Small intestine (tissue), 7 donors: ENCODE measurements around the gene HRH3. TPM values are rescaled to one million over a fixed set of nuclear protein-coding genes. Genes with fewer than 3 reads are reported as not detected.

ENCODE experiments used
- DNase-seq, 2 donors: peaks; one replicate each; pipeline versions ENCODE4 v3.0.0 to v3.0.0-alpha.2; 2013
- FAIRE-seq: peaks from 2 replicates; lab custom pipeline; 2012; peaks lifted over from hg19 to GRCh38; lab: Jason Lieb, UNC
- H3K27ac ChIP-seq, 3 donors: one replicate each; pipeline ENCODE4 v1.5.1; 2013; ENCODE audit warnings: low read length in 2 of 3, mild to moderate bottlenecking in 2 of 3, control low read depth in 1 of 3, inconsistent platforms in 1 of 3, low read depth in 1 of 3, moderate library complexity in 1 of 3
- H3K27me3 ChIP-seq, 3 donors: one replicate each; pipeline ENCODE4 v1.6.1; 2013; ENCODE audit warnings: low read length in 3 of 3, inconsistent platforms in 1 of 3; ENCODE audit not compliant: control insufficient read depth in 3 of 3, insufficient read depth in 3 of 3
- H3K36me3 ChIP-seq, 3 donors: one replicate each; pipeline ENCODE4 v1.6.1; 2013; ENCODE audit warnings: low read length in 3 of 3, inconsistent platforms in 1 of 3, low read depth in 1 of 3, mild to moderate bottlenecking in 1 of 3, moderate library complexity in 1 of 3; ENCODE audit not compliant: control insufficient read depth in 3 of 3, insufficient read depth in 2 of 3
- H3K4me1 ChIP-seq, 3 donors: one replicate each; pipeline ENCODE4 v1.6.1; 2013; ENCODE audit warnings: low read length in 2 of 3, inconsistent platforms in 1 of 3, low read depth in 1 of 3, mild to moderate bottlenecking in 1 of 3, moderate library complexity in 1 of 3; ENCODE audit not compliant: control insufficient read depth in 3 of 3, insufficient read depth in 2 of 3
- H3K4me3 ChIP-seq, 3 donors: one replicate each; pipeline ENCODE4 v1.5.1; 2013; ENCODE audit warnings: low read length in 3 of 3, control low read depth in 1 of 3, inconsistent platforms in 1 of 3, low read depth in 1 of 3, mild to moderate bottlenecking in 1 of 3, moderate library complexity in 1 of 3
- H3K9me3 ChIP-seq, 2 donors: one replicate each; pipeline ENCODE4 v1.6.1; 2013; ENCODE audit warnings: low read depth in 1 of 2, low read length in 1 of 2; ENCODE audit not compliant: control insufficient read depth in 2 of 2, insufficient read depth in 1 of 2
- WGBS, 3 donors: extraction: QIAGEN DNeasy Blood & Tissue Kit; methylation state at CpG; one replicate each; pipeline ENCODE4 v1.1.7; 2013; 5-methylcytosine and 5-hydroxymethylcytosine counted together
- polyA plus RNA-seq, 4 donors: library from polyadenylated mRNA; stranded (reverse) in 3 of 4; unstranded in 1 of 4; fragments of 200-250 nt in 3 of 4; fragments of 120-200 nt in 1 of 4; gene quantifications; one replicate each; pipeline versions ENCODE4 v1.2.1 to v1.2.3, GENCODE V29; 2013
- donor health status: healthy with polysubstance abuse.
- donor health status: control.
- donor health status: control.
- donor health status: Bipolar disorder and iron deficiency.
- donor health status: healthy.

The HRH3 gene
- polyA plus RNA-seq, 4 donors: 0.06 to 0.31 TPM; not detected in 2

DNA sequence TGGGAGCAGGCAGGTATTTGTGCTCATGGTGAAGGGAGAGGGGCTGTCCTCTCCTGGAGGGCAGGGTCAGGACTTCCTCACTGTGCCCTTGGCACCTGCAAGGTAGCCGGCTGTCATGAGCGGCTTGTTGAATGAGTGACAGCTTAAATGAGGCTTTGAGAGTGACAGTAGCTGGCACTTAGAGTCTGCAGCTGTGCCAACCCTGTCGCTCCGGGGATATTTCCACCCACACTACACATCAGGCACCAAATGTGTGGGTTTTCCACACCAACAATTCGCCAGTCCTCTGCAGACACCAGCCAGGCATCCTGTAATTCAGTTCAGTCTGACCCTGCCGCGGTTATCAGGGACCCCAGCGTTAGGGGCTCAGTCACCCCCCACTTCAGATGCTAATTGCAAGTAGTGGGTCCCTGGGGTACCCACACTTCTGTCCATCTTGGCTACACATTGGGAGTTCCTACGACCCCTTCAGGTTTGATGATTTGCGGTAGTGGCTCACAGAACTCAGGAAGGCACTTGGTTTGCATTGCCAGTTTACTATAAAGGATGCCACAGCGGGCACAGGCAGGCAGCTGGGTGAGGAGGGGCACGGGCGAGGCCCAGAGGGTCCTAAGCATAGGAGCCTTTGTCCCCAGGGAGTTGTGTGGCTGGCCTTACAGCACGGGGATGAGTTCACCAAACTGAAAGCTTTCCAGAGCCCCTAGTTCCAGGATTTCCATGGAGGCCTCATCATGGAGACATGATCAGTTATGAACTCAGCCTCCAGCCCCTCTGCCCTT is 28.1 kb downstream of the HRH3 start:
- H3K27me3 ChIP-seq: no peaks in the 10 kb centered on the region
- FAIRE-seq (no peak), DNase-seq (no peak)
- no peaks in the 10 kb centered on the region for H3K4me1 ChIP-seq
- H3K9me3 ChIP-seq: no peaks in the 10 kb centered on the region
- peaks cover 5 to 42% (median 11%) of the 10 kb centered on the region in 3 donors for H3K36me3 ChIP-seq
- no peak overlapping the region for H3K27ac ChIP-seq
- 88 to 90% (median 89%) methylated on average over 14 of the region's 14 CpGs for WGBS, 3 donors
- no peak overlapping the region for H3K4me3 ChIP-seq

- FAIRE-seq (no peak), DNase-seq (no peak)
- Histone ChIP-seq H3K27me3 (no peaks in the 10 kb centered on the region), H3K36me3 (peaks cover 5 to 37% (median 6%) of the 10 kb centered on the region in 3 donors), H3K27ac (no peak overlapping the region), H3K4me3 (no peak overlapping the region), H3K4me1 (no peaks in the 10 kb centered on the region), H3K9me3 (no peaks in the 10 kb centered on the region)
- WGBS, 3 donors: 90 to 93% (median 90%) methylated on average over 25 of the region's 25 CpGs
Observed at GRCh38 chr20:62190639-62191411, 29.3 kb downstream of the HRH3 start.

DNA sequence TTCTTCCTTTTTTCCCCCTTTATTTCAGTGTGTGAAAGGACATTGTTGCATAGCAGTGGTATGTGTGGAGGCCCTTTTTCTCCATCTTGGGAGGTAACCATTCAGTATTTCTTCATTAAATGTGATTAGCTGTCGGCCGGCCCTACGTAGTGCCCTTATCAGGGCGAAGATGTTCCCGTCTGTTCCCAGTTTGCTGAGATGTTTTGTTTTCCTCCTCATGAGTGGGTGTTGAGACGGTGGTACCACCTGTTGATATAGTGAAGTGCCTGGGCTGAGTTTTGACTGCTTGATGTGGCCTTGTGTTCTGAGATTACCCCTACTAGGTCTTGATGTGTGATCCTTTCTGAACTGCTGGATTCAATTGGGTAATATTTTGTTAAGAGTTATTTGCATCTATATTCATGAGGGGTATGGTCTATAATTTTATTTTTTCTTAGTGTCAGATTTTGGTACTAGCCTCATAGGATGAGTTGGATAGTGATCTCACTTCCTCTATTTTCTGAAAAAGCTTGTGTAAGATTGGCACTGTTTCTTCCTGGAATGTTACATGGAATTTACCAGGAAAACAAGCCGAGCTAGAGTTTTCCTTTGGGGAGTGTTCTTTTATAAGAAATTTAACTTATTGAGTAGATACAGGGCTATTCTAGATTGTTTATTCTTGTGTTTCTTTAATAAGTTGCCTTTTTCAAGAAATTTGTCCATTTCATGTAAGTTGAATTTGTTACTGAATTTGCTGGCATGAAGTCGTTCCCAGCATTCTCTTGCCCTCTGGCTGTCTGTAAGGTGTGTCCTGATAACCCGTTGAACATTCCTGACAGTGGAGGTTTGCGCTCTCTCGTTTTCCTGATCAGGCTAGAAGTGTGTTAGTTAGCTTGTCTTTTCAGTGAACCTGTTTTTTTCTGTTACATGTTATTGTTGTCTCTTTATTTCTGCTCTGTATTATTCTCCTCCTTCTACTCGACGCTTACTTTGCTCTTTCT is 32.9 kb downstream of the HRH3 start:
- Histone ChIP-seq H3K27ac (peak overlapping the region in 1 of 3 donors; percentile 9), H3K9me3 (no peaks in the 10 kb centered on the region), H3K4me3 (no peak overlapping the region), H3K4me1 (peaks cover 3 to 6% (median 5%) of the 10 kb centered on the region in 3 donors), H3K27me3 (no peaks in the 10 kb centered on the region), H3K36me3 (peaks cover 3 to 18% (median 3%) of the 10 kb centered on the region in 3 donors)
- DNase-seq (peak; percentile 55 to 75), FAIRE-seq (no peak)
- WGBS, 3 donors: 54 to 73% (median 65%) methylated on average over 13 of the region's 13 CpGs

DNA sequence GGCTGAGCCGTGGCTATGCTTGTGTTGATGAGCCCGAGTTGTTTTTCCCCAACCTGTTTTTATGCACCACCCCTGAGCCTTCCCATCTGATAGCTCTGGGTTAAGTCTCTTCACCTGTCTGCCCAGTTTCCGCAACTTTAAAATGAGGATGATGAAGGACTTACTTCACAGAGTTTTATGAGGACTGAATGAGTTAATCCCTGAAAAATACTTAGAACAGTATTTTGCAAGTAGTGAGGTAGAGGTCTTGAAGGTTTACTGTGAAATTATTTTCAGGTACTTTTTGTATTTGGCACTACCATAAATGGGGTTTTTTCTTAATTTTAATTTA is 34.0 kb downstream of the HRH3 start:
- H3K27me3 ChIP-seq: no peaks in the 10 kb centered on the region
- FAIRE-seq: no peak
- no peaks in the 10 kb centered on the region for H3K9me3 ChIP-seq
- WGBS, 3 donors: 82 to 85% (median 83%) methylated on average over 3 of the region's 3 CpGs
- no peak for DNase-seq
- H3K4me3 ChIP-seq: no peak overlapping the region
- peaks cover 3 to 6% (median 5%) of the 10 kb centered on the region in 3 donors for H3K4me1 ChIP-seq
- H3K27ac ChIP-seq: no peak overlapping the region
- H3K36me3 ChIP-seq: peaks cover 0 to 12% (median 3%) of the 10 kb centered on the region in 3 donors

DNA sequence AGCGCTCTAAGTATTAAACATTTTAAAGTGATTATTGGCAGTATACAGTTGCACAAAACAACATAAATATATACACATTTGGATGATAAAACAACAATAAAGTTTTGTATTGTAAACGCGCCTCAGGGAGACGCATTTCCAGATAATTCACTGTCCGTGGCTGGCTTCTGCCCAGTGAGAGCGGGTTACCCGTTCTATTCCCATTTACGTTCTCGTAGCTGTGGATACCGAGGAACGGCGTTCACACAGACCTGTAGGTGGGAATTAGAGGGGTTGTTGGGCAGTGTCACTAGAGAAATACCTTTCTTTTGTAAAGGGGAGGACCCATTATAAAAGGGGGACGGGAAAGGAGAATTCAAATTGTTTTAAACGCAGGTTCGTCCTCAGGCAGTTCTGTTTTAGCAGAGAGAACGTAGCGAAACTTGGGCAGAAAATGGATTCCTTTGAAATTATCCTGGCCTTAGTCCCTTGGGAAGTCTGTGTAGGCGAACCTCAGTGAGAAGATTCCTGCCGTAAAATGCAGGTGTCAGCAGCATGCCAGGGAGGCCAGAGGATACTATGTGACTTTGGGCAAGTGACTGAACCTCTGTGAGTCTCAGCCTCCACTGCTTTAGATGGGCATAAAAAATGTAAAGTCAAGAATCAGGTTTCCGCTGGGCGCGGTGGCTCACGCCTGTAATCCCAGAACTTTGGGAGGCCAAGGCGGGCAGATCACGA is 36.5 kb downstream of the HRH3 start:
- Histone ChIP-seq H3K4me1 (peaks cover 3 to 6% (median 5%) of the 10 kb centered on the region in 3 donors), H3K27ac (peak overlapping the region; percentile 15 to 98 (median 92)), H3K9me3 (no peaks in the 10 kb centered on the region), H3K4me3 (peak overlapping the region; percentile 58 to 99 (median 65)), H3K36me3 (peaks cover 0 to 8% (median 0%) of the 10 kb centered on the region in 3 donors), H3K27me3 (no peaks in the 10 kb centered on the region)
- FAIRE-seq (no peak), DNase-seq (no peak)
- 24 to 28% (median 26%) methylated on average over 25 of the region's 25 CpGs for WGBS, 3 donors

GRCh38 chr20:62182469-62183425 is 37.3 kb downstream of the HRH3 start, which contains the start of gene MTG2:
Gene MTG2 (plus strand): TSS chr20:62183028. CDS start chr20:62193421, 10,393 bp downstream.
- H3K9me3 ChIP-seq: no peaks in the 10 kb centered on the region
- DNase-seq (peak; percentile 98), FAIRE-seq (no peak)
- 0 to 1% (median 1%) methylated on average over 74 to 96 of the region's 96 CpGs for WGBS, 3 donors
- peaks cover 3 to 6% (median 5%) of the 10 kb centered on the region in 3 donors for H3K4me1 ChIP-seq
- peaks cover 0 to 11% (median 0%) of the 10 kb centered on the region in 3 donors for H3K36me3 ChIP-seq
- peak within 1 kb of the TSS; percentile 92 to 98 (median 93) for H3K27ac ChIP-seq
- peak within 1 kb of the TSS; percentile 58 to 99 (median 65) for H3K4me3 ChIP-seq
- H3K27me3 ChIP-seq: no peaks in the 10 kb centered on the region

GRCh38 chr20:62181808-62182207 is 38.3 kb downstream of the HRH3 start:
- no peak for FAIRE-seq
- Histone ChIP-seq H3K9me3 (no peaks in the 10 kb centered on the region), H3K36me3 (peaks cover 0 to 17% (median 0%) of the 10 kb centered on the region in 3 donors), H3K27ac (peak overlapping the region in 1 of 3 donors; percentile 20), H3K4me3 (peak overlapping the region in 1 of 3 donors; percentile 58), H3K27me3 (no peaks in the 10 kb centered on the region), H3K4me1 (peaks cover 3 to 6% (median 5%) of the 10 kb centered on the region in 3 donors)
- 87 to 93% (median 93%) methylated on average over 2 of the region's 2 CpGs for WGBS, 3 donors
- no peak for DNase-seq
